Gastrocnemius medialis (tissue), 4 donors: ENCODE measurements around the gene CCDC127.

ENCODE experiments used
- CTCF ChIP-seq, 5 experiments: fragments of 450-650 bp in 3 of 5; fragments of 200-600 bp in 2 of 5; sonication (generic) in 2 of 5; IDR thresholded peaks in 4 of 5; conservative IDR thresholded peaks in 1 of 5; 1 replicate in 4 of 5; 2 replicates in 1 of 5; pipeline ENCODE4 v1.5.1; 2016 to 2019; ENCODE audit warnings: antibody characterized with exemption in 5 of 5, mild to moderate bottlenecking in 3 of 5, moderate library complexity in 3 of 5
- POLR2A ChIP-seq, 2 donors: fragments of 450-650 bp; IDR thresholded peaks; one replicate each; pipeline ENCODE4 v1.6.1; 2017; ENCODE audit warnings: antibody characterized with exemption in 2 of 2, mild to moderate bottlenecking in 2 of 2, moderate library complexity in 2 of 2

DNA sequence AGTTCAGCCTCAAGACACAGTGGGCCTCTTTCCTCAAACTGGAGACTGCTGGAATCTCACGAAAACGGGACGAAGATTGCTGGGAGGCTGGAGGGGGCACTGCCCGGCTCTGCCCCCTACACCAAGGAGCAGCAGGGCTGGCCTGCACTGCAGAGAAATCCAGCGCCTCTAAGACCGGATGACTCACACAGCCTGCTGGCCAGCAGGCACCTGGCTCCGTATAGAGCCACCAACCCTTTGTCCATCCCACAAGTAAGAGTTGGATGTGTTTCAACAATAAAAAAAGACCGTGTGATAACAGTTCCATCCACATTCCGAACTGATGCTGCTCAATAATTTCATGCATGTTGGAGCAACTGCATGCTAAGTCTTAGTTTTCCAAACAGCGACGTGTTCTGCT, 11.5 kb downstream of the CCDC127 start:
- TF ChIP-seq POLR2A (IDR thresholded peaks at IDR 0.05) (peak in 1 of 2 donors; percentile 29), CTCF (IDR thresholded peaks at IDR 0.05 in 4 of 5, conservative IDR thresholded peaks at IDR 0.05 in 1 of 5) (no peak)
